CD14-positive monocyte (primary cell): ENCODE data around the gene ZRANB1. TPM values are rescaled to one million over a fixed set of nuclear protein-coding genes. Genes with fewer than 3 reads are reported as not detected.
A peak's percentile ranks its signal among the peaks of the same experiment; 100 is the strongest.

Source experiments
- DNase-seq, 3 donors: peaks; one replicate each; pipeline ENCODE4 v3.0.0-alpha.2; 2011 to 2022
- H2AFZ ChIP-seq: 2 replicates; pipeline ENCODE4 v1.6.0; 2012; ENCODE audit warnings: mild to moderate bottlenecking, low read depth, low read length, inconsistent platforms; ENCODE audit not compliant: insufficient read depth, poor library complexity, severe bottlenecking
- H3K27ac ChIP-seq, 2 donors: 1 replicate in 1 of 2; 2 replicates in 1 of 2; pipeline ENCODE4 v1.5.1; 2012 to 2013; ENCODE audit warnings: low read length in 2 of 2, control low read depth in 1 of 2, inconsistent platforms in 1 of 2, low read depth in 1 of 2, mild to moderate bottlenecking in 1 of 2
- H3K27me3 ChIP-seq, 2 donors: one replicate each; pipeline versions ENCODE4 v1.6.0 to v1.6.1; 2011 to 2013; ENCODE audit warnings: low read length in 2 of 2; ENCODE audit not compliant: control insufficient read depth in 2 of 2, insufficient read depth in 2 of 2
- H3K36me3 ChIP-seq, 2 donors: replicated peaks in 1 of 2; 1 replicate in 1 of 2; 2 replicates in 1 of 2; pipeline versions ENCODE4 v1.5.1 to v1.6.1; 2012 to 2013; ENCODE audit warnings: low read length in 2 of 2, control low read depth in 1 of 2, inconsistent platforms in 1 of 2, mild to moderate bottlenecking in 1 of 2; ENCODE audit not compliant: insufficient read depth in 2 of 2, control insufficient read depth in 1 of 2
- H3K4me1 ChIP-seq, 2 donors: 1 replicate in 1 of 2; 2 replicates in 1 of 2; pipeline versions ENCODE4 v1.5.1 to v1.6.1; 2012 to 2013; ENCODE audit warnings: low read length in 2 of 2, control low read depth in 1 of 2, inconsistent platforms in 1 of 2, mild to moderate bottlenecking in 1 of 2, moderate library complexity in 1 of 2; ENCODE audit not compliant: insufficient read depth in 2 of 2, control insufficient read depth in 1 of 2
- H3K4me2 ChIP-seq: replicated peaks from 2 replicates; pipeline ENCODE3; 2012; ENCODE audit warnings: low read length, moderate library complexity, mild to moderate bottlenecking; ENCODE audit not compliant: poor library complexity, severe bottlenecking; ENCODE audit errors: extremely low read depth
- H3K4me3 ChIP-seq, 3 experiments: fragments of 200-600 bp in 1 of 3; sonication (generic) in 1 of 3; replicated peaks in 1 of 3; 1 replicate in 2 of 3; 2 replicates in 1 of 3; pipeline ENCODE4 v1.5.1; 2011 to 2013; ENCODE audit warnings: low read length in 3 of 3, mild to moderate bottlenecking in 3 of 3, control low read depth in 2 of 3, low read depth in 2 of 3, inconsistent platforms in 1 of 3, moderate library complexity in 1 of 3
- H3K79me2 ChIP-seq: 2 replicates; pipeline ENCODE4 v1.6.0; 2012; ENCODE audit warnings: mild to moderate bottlenecking, control low read depth, inconsistent platforms, low read length, moderate library complexity; ENCODE audit not compliant: insufficient read depth
- H3K9ac ChIP-seq: 2 replicates; pipeline ENCODE4 v1.6.0; 2017; ENCODE audit warnings: low read length, mild to moderate bottlenecking; ENCODE audit not compliant: insufficient read depth, poor library complexity, severe bottlenecking
- H3K9me3 ChIP-seq, 2 donors: replicated peaks in 1 of 2; 1 replicate in 1 of 2; 2 replicates in 1 of 2; pipeline versions ENCODE4 v1.5.1 to v1.6.1; 2012 to 2013; ENCODE audit warnings: low read length in 2 of 2, control low read depth in 1 of 2; ENCODE audit not compliant: control insufficient read depth in 1 of 2, insufficient read depth in 1 of 2
- H4K20me1 ChIP-seq: 2 replicates; pipeline ENCODE4 v1.6.0; 2012; ENCODE audit warnings: mild to moderate bottlenecking, low read length, control low read depth, moderate library complexity; ENCODE audit not compliant: insufficient read depth
- H3K27ac Mint-ChIP-seq, 7 donors: one replicate each; pipeline ENCODE4 v1.8.0; 2020; ENCODE audit warnings: mild to moderate bottlenecking in 7 of 7, mixed read lengths in 7 of 7, moderate library complexity in 6 of 7, inconsistent platforms in 2 of 7
- H3K27me3 Mint-ChIP-seq, 3 donors: one replicate each; pipeline ENCODE4 v1.8.0; 2021 to 2022; ENCODE audit warnings: low read depth in 3 of 3, mild to moderate bottlenecking in 3 of 3, mixed read lengths in 3 of 3, moderate library complexity in 3 of 3, inconsistent platforms in 1 of 3
- H3K36me3 Mint-ChIP-seq, 2 donors: one replicate each; pipeline ENCODE4 v1.8.0; 2020; ENCODE audit warnings: mixed read lengths in 2 of 2, inconsistent platforms in 1 of 2, mild to moderate bottlenecking in 1 of 2
- H3K4me1 Mint-ChIP-seq: one replicate; pipeline ENCODE4 v1.8.0; 2020; ENCODE audit warnings: mild to moderate bottlenecking, mixed read lengths
- H3K4me3 Mint-ChIP-seq, 2 donors: one replicate each; pipeline ENCODE4 v1.8.0; 2020; ENCODE audit warnings: mild to moderate bottlenecking in 2 of 2, mixed read lengths in 2 of 2, moderate library complexity in 1 of 2
- H3K9me3 Mint-ChIP-seq, 7 donors: one replicate each; pipeline ENCODE4 v1.8.0; 2020 to 2022; ENCODE audit warnings: mixed read lengths in 7 of 7, mild to moderate bottlenecking in 6 of 7, moderate library complexity in 6 of 7, inconsistent platforms in 2 of 7
- WGBS: methylation state at CpG from one replicate; pipeline ENCODE4 v1.1.5; 2013; ENCODE audit warnings: missing lambda C conversion rate; ENCODE audit not compliant: insufficient coverage; 5-methylcytosine and 5-hydroxymethylcytosine counted together
- intact Hi-C, 2 donors: fragments of 100-400 bp; cut with micrococcal nuclease; formaldehyde crosslinking; loops; one replicate each; pipeline versions ENCODE4 v1.15.0 to v1.15.1; 2023
- polyA plus RNA-seq, 3 donors: library from polyadenylated mRNA; depleted of rRNA in 1 of 3; unstranded in 2 of 3; stranded (reverse) in 1 of 3; fragments of 300-500 nt in 2 of 3; fragments of >200 nt in 1 of 3; fragmentation: Illumina TruSeq in 2 of 3; gene quantifications; 1 replicate in 2 of 3; 2 replicates in 1 of 3; pipeline ENCODE4 v1.2.3, GENCODE V29; 2012 to 2021
- TF ChIP-seq, protein P1 (sequence below): fragments of 200-600 bp; IDR thresholded peaks from one replicate; pipeline ENCODE4 v1.8.0; 2022; ENCODE audit warnings: antibody characterized with exemption, mild to moderate bottlenecking

ZRANB1 gene
- polyA plus RNA-seq, 3 donors, result 2.7 to 5.6 (median 3.1) TPM

DNA sequence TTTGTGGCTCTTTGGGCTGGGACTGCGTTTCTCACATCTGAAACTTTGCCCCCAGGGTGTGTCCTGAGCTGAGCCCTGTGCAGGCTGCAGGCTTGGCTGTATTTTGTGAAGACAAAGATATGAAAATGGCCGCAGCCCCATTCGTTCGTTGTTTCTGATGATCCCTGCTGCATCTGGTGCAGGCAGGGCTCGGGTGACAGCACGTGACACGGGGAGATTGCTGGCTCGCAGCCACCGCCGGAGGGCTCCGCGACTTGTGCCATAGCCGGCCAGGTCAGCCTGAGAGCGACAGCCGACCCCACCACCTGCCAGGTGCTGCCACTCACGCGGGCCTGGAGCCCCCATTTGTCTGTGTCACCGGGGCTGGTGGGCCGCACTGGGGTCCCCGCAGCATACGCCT, 81.3 kb downstream of the ZRANB1 start:
- Histone ChIP-seq H3K4me3 (no peak overlapping the region), H3K36me3 (peaks cover 30 to 85% of the 10 kb centered on the region in 2 donors), H3K27ac (no peak overlapping the region), H3K4me1 (peaks cover 0 to 5% of the 10 kb centered on the region in 2 donors), H3K79me2 (peaks cover 99% of the 10 kb centered on the region), H3K9ac (no peak overlapping the region), H3K9me3 (no peaks in the 10 kb centered on the region), H3K27me3 (no peaks in the 10 kb centered on the region), H2AFZ (no peak overlapping the region), H3K4me2 (no peak overlapping the region), H4K20me1 (peaks cover 99% of the 10 kb centered on the region)
- no peak overlapping the region for H3K4me3 Mint-ChIP-seq
- no peaks in the 10 kb centered on the region for H3K27me3 Mint-ChIP-seq
- TF ChIP-seq, protein P1, sequence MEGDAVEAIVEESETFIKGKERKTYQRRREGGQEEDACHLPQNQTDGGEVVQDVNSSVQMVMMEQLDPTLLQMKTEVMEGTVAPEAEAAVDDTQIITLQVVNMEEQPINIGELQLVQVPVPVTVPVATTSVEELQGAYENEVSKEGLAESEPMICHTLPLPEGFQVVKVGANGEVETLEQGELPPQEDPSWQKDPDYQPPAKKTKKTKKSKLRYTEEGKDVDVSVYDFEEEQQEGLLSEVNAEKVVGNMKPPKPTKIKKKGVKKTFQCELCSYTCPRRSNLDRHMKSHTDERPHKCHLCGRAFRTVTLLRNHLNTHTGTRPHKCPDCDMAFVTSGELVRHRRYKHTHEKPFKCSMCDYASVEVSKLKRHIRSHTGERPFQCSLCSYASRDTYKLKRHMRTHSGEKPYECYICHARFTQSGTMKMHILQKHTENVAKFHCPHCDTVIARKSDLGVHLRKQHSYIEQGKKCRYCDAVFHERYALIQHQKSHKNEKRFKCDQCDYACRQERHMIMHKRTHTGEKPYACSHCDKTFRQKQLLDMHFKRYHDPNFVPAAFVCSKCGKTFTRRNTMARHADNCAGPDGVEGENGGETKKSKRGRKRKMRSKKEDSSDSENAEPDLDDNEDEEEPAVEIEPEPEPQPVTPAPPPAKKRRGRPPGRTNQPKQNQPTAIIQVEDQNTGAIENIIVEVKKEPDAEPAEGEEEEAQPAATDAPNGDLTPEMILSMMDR, result no peak
- H3K27ac Mint-ChIP-seq, result peak overlapping the region in 1 of 7 donors; percentile 68
- WGBS, result 95% methylated on average over 20 of the region's 21 CpGs
- peaks cover 46 to 80% of the 10 kb centered on the region in 2 donors for H3K36me3 Mint-ChIP-seq
- peaks cover 0 to 2% (median 0%) of the 10 kb centered on the region in 7 donors for H3K9me3 Mint-ChIP-seq
- DNase-seq, result no peak
- intact Hi-C loops, result no loop called here
- H3K4me1 Mint-ChIP-seq, result peaks cover 26% of the 10 kb centered on the region

DNA sequence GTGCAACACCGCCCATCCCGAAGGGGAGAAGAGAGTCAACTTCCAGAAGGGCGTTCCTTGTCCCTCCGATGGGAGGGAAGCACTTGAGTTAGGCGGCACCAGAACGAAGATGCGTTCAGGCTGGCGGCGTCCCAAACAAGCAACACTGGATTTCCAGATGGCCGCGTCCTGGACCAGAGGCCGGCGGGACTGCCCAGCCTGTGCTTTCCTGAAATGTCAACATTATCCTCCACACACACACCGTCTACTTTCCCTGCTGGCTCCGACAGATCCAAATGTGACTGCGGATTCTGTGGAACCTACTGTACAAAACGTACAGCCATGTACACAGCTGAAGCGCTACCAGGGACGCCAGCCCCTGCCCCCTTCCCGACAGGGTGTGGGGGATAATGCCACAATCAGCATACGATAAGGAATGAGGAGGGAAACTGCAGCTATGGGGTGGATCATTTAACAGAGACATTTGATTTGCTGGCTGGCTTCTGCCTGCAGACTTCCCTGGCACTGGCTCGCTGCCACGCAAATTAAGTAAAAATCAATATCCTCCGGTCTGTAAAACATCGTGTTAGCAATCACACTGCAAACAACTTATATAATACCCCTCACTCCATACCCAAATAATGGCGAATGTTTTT, 82.1 kb downstream of the ZRANB1 start:
- Histone ChIP-seq H3K36me3 (peaks cover 34 to 92% of the 10 kb centered on the region in 2 donors), H4K20me1 (peaks cover 99% of the 10 kb centered on the region), H2AFZ (no peak overlapping the region), H3K79me2 (peaks cover 99% of the 10 kb centered on the region), H3K27me3 (no peaks in the 10 kb centered on the region), H3K27ac (no peak overlapping the region), H3K4me1 (peaks cover 0 to 2% of the 10 kb centered on the region in 2 donors), H3K4me3 (no peak overlapping the region), H3K4me2 (no peak overlapping the region), H3K9me3 (no peaks in the 10 kb centered on the region), H3K9ac (no peak overlapping the region)
- TF ChIP-seq, protein P1, result no peak
- Mint-ChIP-seq H3K9me3 (peaks cover 0 to 2% (median 0%) of the 10 kb centered on the region in 7 donors), H3K27me3 (no peaks in the 10 kb centered on the region), H3K27ac (peak overlapping the region in 3 of 7 donors; percentile 9 to 19 (median 11)), H3K4me3 (no peak overlapping the region), H3K36me3 (peaks cover 49 to 78% of the 10 kb centered on the region in 2 donors), H3K4me1 (peaks cover 22% of the 10 kb centered on the region)
- intact Hi-C loops, result no loop called here
- WGBS, result 92% methylated on average over 15 of the region's 26 CpGs
- DNase-seq, result no peak
